Activated effector memory CD4-positive, alpha-beta T cell treated with Interleukin-2 at 50 U/mL for 16 hours (primary cell): ENCODE results near the gene MAP2.
"Not testable (repeated sequence)": the region's sequence is repeated elsewhere in the genome, so short reads cannot be mapped to it uniquely, and the experiment has no call there.

Source experiments
- DNase-seq: peaks from one replicate; pipeline ENCODE4 v3.0.0-alpha.2; 2020

The MAP2 gene

DNA sequence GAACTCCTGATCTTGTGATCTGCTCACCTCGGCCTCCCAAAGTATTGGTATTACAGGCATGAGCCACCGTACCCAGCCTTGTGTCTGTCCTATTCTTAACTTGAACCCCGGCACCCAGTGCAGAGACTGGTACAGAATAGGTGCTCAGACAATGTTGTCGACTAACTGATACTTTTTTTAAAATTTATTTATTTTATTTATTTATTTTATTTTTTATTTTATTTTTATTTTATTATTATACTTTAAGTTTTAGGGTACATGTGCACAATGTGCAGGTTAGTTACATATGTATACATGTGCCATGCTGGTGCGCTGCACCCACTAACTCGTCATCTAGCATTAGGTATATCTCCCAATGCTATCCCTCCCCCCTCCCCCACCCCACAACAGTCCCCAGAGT lies 174.4 kb downstream of the MAP2 start:
- not testable (repeated sequence) for DNase-seq

DNA sequence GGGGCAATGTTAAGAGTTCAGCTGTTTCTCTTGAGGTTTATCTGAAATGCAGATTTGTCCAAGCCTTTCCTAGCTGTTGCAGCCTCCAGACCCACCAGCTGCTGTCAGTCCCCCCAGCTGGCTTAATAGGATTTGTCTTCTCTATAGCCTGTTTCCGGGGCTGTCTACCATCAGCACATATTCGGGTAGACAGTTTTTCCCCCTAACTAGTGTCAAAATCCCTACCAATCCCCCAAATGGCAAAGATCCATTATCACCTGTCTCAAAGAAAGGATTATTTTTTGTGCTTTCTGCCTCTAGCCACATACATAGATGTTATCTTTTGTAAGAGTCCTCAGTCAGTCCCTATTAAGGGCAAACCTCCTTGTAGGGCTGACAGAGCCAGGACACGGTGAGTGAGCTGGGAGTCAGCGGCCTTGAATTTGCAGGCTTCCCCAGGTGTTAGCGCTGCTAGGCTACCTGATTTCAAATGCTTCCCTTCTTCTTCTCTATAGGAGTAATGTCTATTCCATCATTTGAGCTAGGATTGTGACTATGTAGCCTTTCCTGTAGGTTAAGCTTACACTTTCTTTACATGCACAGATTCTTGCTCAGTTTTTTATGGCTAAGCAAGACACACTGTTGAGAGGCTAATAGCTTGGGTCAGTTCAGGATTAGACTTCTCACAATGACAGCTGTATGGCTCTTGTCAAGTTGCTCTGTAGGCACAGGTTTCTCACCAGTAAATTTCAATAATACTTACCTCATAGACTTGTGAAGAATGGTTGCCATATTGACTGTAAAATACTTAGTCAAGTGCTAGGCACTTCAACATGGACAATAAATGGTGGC lies 176.7 kb downstream of the MAP2 start:
- no peak for DNase-seq

DNA sequence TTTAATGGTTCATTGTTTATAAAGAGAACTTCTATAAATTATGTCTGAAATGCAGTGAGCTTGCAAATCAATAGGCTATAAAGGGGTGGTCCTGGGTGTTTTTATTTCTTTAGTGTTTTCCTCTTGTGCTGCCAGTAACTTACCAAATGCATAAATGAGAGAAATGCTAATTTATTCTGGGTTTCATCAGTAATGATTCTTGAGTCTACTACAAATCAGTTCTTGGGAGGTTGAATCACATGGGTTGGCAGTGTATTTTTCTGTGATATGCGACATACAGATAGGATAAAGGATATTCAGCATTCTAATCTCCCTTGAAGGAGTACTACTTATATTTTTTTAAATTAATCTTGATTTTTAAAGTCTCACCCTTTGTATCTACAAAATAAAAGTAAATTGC lies 177.7 kb downstream of the MAP2 start:
- DNase-seq = no peak

DNA sequence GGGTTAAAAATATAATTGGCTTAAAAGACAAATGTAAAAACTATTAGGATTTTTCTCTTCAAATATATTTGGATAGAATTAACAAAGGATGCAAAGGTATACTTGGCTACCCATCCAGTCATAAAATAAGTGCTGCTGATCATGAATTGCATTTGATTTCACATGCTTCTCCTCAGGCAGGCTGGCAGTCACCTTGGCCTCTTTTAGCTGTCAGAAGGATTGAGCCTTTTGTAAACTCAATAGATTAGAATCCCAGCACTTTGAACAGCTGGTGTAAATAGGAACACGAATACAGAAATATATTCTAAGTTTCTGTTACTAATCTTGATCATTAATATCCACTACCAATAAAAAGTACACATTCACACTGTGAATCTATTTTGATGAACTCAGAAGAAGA lies 178.4 kb downstream of the MAP2 start:
- DNase-seq = no peak

DNA sequence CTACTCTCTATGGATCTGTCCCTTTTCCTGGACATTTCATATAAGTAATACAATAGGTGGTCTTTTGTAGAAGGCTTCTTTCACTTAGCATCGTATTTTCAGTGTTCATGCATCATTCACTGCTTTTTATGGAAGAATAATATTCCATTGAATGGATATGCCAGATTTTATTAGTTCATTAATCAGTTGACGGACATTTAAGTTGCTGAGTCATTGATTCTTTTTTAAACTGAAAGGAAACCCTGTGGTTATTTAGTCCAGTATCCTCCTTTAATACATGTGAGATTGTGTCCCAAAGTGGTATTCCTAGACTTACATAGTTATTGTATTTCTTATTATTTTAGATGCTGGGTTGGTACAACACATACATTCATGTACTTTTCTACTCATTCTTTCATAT lies 185.7 kb downstream of the MAP2 start:
- no peak for DNase-seq

DNA sequence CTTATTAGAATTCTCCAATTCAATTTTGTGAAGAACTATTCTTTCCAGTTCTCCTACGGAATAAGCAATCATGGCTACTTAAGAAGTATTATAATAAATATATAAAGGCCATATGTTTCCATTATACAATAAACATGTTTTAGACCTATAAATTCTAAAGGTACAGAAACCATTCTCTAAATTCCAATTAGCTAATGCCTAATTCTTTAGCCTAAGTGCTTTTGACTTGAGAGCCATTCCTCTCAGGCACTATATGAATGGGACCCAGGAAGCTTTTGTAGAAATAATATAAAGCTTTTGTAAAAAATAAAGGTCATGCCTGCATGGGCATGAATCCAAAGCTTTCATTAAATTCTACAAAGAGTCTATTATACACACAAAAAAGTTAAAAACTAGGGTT lies 186.8 kb downstream of the MAP2 start:
- DNase-seq = no peak

DNA sequence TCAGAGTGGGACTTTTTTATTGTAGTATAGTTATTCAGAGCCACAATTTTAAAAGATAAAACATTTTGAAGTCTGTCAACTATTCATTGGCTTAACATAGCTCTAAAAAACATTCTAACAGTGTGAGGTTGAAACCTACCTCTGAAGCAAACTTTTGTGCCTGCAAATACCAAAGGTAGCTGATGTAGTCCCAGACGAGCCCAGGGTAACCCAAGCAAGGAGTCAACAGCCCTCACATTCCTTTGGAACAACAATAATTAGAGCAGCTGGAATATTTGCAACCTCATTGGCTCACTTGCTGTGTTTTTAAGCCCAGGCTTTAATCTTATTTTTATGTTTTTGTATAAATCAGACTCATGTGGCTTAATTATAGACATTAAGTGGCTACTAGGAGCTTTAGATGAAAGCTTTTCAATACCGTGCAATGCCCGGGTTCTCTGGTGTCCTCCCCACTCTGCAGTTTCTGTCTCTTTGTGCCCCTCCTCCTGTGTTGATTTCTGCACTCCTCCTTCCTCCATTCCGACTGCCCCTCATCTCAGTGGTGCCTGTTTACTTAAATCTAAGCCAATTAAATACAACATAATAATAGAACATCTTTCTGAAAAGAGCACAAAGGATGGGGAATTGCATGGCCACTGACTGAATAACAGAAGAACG lies 189.9 kb downstream of the MAP2 start:
- no peak for DNase-seq

DNA sequence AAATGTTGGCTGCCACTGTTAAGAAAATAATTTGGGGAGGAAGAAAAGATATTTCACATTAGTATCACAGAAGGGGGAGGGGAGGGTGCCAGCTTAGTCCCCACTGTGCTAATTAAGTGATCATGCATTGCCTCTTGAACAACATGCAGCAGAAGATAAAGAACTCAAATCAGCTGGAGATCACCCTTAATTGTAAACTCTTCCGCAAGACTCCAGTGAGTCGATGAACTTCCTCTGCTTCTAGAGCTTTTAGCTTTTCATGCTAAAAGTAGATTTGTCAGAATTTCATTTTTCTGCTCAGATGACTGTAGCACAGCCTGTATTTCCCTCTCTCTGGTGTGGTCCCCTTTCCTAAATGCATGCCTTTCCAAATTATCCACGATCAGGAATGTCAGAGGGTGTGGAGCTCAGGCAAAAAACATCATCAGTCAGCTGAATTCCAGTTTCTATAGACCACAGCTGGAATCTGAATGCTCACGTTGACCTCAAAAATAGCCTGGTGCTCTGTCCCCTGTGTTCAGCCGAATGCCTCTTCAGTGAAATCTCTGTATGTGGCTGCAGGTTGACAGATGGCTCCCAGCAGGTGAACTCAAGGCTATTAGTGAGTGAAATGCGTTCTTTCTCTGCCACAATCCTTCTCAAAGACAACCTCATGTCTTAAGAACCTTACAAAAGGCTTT lies 191.0 kb downstream of the MAP2 start:
- no peak for DNase-seq

DNA sequence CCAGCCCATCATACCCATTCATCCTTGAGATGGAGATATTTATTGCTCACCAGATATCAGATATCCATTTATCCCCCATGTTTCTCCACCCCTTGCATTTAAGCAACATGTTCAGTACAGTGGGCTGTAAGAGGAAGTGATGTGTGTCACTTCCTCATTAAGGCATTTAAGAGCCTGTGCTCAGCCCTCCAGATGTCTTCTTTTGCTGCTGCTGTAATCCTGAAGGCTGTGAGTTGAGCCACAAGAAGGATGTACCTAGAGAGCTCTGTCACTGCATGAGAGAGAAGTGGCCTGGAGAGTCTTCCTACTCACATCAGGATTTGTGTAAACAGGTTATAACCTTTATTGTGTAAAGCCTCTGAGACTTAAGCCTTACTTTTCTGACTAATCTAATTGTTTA lies 195.9 kb downstream of the MAP2 start:
- DNase-seq = no peak

DNA sequence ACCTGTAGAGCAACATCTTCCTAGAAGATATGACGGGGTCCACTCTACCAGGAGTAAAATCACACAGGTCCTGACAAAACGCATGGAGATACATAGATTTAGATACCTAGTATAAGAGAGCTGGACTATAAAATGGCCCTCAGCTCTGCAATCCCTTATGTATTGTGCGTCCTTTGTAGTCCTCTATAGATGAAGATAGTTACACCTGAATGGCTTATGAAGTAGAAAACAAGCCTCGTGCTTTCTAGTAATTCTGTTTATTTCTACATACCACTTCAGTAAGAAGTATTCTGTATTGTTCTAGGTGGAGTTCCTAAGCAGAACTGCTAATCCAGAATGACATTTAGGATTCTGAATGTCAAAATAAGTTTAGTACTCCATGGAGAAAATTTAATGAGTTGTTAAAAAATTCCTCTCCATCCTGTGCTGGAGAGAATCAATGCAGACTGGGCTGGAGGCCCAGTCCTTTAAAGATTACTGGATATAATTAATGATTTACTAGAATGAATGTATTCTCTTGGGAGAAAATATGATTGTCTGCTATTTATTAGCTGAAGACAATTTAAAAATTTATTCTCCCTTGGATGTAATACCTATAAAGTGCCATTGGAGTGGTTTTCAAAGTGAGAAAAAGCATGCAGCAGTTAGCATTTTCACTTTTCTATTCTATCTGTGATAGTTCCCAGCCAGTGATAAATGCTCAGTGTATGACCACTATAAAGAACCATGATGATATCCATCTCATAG lies 200.5 kb downstream of the MAP2 start:
- no peak for DNase-seq

DNA sequence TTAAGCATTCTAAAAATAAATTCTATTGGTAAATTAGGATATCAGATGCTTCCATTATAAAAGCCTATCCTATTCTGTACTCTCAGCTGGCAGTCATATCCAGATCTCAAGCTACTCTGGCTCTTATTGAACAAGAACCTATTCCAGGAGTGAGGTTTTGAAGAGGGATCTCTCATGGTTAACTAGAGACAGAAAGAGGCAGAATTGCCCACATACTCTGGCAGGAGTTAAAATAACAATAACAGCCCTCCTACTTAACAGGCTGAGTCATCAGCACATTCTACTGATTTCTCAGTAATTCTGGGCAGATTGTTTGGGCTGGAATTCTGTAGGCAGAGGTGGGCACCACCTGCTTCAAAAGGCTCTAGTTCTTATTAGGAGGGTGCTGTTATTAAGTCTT lies 205.8 kb downstream of the MAP2 start:
- DNase-seq = no peak

DNA sequence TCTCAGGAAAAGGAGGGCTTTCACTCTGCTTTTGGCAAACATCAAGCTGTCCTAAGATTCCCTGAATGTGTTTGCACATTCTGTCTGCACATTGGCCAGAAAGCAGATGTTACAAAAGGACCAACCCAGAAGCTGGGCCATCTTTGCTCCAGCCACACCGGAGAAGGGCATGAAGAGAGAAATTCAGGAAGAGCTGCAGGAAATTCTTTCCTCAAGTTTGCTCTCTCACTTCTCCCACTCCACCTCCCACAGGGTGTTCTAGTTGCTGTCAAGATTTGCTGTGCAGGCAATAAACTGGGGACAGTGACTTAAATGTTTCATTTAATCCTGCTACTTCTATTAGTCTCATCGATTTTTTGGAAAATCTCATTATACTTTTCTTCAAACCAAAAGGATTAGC lies 210.1 kb downstream of the MAP2 start:
- no peak for DNase-seq

DNA sequence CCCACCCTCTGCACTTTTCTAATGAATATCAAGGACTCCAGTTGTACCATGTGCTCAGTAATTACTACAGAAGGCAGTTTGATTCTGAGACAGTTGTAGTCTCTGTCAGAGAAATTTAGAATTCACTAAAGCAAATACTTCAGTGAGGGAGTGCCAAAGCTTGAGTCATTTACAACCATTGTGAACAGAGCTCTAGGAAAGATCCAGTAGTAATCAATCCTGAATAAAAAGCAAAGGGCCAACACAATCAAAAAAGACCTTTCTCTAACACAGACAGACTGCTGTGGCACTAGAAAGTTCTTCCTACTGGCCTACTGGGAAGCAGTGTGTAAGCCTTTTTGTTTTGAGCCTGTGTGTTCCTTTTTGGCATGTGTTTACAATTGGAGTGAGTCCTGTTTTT lies 212.2 kb downstream of the MAP2 start:
- no peak for DNase-seq

DNA sequence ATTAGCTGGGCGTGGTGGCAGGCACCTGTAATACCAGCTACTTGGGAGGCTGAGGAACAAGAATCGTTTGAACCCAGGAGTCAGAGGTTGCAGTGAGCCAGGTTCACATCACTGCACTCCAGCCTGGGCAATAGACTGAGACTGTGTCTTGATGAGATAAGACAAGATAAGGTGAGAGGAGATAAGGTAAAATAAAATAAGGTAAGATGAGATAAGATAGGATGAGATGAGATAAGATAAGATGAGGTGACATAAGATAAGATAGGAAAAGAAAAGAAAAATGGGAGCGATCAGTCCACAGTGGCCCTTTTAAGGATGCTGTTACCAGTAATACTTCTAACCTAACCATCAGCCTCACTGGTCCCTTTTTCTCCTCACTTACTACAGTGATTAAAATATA lies 213.4 kb downstream of the MAP2 start:
- no peak for DNase-seq

DNA sequence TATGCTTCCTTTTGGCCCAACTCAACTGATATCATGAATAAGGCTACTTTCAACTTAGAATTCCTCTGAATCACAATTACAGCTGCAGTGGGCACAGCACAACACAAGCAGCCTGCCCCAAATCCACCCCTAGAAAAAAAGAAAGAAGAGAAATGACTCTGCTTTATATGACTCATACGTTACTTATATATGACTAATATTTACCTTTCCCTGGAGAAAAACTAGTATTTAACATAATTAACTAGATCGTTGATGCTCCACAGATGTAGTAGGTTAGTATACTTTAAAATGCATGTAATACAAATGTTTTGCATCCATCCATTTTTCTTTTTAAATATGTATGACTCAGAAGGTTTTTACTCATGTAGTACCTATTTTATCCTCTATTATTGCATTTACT lies 214.5 kb downstream of the MAP2 start:
- no peak for DNase-seq

DNA sequence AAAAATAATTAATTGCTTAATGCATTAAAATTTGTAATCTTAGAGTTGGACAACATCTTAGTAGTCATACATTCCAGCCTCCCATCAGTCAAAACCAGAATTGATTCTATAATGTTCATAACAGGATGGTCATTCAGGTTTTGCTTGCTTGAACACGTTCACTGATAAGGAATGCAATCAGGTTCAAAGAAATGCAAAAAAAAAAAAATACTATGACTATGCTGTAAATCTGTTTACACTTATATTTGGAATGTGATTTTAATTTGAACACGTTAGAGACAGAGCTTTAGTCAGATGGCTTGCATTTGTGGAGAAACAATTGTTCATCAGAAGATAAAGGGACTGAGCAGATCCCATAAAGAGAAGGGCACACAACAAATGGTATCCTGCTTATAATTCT lies 216.5 kb downstream of the MAP2 start:
- DNase-seq = no peak

DNA sequence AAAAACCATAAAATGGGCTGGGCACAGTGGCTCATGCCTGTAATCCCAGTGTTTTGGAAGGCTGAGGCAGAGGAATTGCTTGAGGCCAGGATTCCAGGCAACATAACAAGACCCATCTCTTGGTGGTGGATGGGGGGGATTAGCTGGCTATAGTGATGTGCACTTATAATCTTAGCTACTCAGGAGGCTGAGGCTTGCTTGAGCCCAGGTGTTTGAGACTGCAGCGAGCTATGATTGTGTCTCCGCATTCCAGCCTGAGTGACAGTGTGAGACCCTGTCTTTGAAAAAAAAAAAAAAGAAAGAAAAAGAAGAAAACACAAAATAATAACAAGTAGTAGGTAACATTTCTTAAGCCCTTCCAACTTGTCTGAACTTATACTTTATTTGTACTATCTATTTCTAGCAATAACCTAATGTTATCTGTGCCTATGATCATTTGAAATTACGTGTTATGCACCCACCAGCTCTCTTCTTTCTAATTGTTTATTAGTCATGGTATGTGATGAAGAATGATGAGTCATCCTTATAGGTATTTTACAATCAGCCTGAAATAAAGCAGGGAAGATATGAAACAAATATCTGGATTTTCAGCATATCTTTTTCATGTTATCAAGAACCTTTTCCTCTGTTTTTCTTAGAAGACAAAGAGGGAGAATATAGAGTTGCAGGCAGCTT lies 218.4 kb downstream of the MAP2 start:
- no peak for DNase-seq

DNA sequence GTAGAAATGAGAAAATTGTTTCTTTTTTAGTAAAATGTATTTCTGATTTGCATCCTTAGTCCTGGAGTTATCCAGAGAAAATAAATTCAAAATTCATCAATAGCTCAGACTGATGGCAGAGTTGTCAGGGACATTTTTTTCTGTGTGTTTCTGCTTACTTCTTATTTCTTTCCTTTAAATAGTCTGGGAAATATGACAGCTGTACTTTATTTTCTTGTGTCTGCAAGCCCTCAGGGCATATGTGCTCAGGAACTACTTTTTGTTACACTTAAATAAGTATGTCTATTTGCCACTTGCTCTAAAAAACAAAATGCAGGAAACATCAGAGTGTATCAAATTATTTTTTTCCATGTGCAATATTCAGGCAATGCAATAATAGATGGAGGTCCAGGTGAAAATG lies 221.0 kb downstream of the MAP2 start:
- no peak for DNase-seq

DNA sequence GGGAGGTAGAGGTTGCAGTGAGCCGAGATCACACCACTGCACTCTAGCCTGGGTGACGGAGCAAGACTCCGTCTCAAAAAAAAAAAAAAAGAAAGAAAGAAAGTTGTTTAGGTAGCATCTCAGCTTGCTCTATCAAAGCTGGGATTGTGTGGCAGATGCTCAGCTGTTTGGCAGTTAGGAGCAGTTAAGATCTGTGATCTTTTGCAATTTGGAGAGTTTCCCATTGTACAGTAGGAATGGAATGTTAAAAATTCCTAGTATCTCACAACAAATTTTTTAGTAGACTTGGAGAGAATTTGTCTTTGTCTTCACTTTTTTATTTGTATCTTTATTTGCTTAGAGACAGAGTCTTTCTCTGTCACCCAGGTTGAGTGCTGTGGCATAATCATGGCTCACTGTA lies 224.9 kb downstream of the MAP2 start:
- no peak for DNase-seq

DNA sequence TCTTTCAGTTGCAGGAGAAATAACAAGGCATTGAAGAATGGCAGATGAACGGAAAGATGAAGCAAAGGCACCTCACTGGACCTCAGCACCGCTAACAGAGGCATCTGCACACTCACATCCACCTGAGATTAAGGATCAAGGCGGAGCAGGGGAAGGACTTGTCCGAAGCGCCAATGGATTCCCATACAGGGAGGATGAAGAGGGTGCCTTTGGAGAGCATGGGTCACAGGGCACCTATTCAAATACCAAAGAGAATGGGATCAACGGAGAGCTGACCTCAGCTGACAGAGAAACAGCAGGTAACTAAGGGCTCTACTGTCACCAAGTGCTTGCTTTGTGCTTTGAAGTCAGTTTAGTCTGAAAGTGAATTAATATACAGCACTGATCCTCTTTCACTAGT lies 229.3 kb downstream of the MAP2 start:
- no peak for DNase-seq

DNA sequence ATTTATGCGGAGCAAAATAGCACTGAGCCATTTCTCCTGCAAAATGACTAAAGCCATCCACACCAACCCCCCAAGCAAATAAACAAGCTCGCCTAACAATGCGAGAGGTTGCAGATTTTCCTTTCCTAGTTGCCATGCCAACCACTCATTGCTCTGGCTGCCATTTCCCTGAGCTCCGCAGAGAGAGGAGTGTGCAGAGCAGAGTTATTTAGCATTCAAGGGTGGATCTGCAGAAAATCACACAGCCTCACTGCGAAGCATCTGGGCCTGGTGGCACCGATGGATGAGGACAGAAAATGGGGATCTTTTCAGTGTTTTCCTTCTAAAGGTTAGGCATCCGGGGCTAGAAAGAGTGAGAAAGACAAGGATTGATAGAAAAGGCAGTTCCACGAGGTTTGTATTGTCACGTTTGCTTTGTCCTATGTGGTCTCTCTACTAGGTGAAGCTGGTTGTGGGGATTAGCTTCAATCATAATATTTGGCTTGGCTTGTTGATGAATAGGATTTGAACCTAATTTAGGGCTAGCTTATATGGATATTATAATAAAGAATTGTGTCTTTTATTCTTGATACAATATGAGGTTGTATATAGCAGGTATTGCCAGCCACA lies 237.5 kb downstream of the MAP2 start:
- DNase-seq = no peak

DNA sequence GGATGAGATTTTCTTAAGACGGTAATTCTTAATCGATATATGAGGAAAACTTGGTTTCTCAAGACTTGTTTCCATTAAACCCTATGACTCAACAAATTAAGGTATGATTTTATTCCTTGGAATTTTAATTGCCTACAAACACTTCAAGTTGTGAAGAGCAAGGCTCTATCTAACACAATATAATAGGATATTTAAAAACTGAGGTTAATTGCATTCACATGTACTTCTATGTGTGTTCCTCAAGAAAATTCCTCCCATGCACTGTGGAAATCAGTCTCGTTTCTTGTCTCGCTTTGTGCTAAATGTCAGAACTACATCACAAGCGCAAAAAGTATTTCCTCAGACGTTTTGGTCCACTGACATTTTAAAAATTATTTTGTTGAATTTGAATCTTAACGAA lies 238.2 kb downstream of the MAP2 start:
- DNase-seq = no peak

DNA sequence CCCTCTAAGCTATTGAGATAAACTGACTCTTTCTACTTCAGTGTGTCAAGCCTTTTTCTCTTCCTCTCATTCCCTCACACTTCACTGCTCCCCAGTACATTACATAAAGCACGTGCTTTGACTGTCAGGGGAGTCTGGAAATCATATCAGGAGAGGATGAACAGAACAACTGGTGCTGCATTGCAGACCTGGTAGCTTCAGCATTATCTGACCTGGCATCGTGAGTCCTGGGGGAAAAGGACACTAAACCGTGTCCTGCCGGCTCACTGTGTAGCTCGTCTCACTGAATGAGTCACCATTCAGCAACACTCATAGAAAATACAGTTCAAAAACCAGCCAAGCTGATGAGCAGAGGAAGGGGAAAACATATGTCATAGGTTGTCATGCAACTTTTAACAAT lies 239.3 kb downstream of the MAP2 start:
- DNase-seq = no peak
